B cell (primary cell): Measurements from ENCODE around the gene REC8. TPM values are rescaled to one million over a fixed set of nuclear protein-coding genes. Genes with fewer than 3 reads are reported as not detected.

ENCODE experiments used
- ATAC-seq: fragments of 200-7000 bp; cut with Tn5 transposase; one replicate; pipeline ENCODE4 v1.10.0; 2021; ENCODE audit warnings: low read depth, mild to moderate bottlenecking, moderate number of reproducible peaks, moderate library complexity
- CTCF ChIA-PET: fragments of 350-600 bp; sonication (Branson Sonifier 250); formaldehyde crosslinking; loops from one replicate; lab custom pipeline; 2021; ENCODE audit warnings: antibody characterized with exemption, inconsistent platforms; lab: Charles Lee
- POLR2A ChIA-PET: fragments of 350-600 bp; sonication (Branson Sonifier 250); formaldehyde crosslinking; loops from one replicate; lab custom pipeline; 2021; ENCODE audit warnings: antibody characterized with exemption; lab: Charles Lee
- DNase-seq: peaks from one replicate; pipeline ENCODE4 v3.0.0; 2013
- H2AFZ ChIP-seq: 2 replicates; pipeline ENCODE4 v1.6.1; 2012; ENCODE audit warnings: mild to moderate bottlenecking, low read depth, low read length; ENCODE audit not compliant: insufficient read depth, poor library complexity, severe bottlenecking
- H3K27ac ChIP-seq, 2 donors: 1 replicate in 1 of 2; 2 replicates in 1 of 2; pipeline ENCODE4 v1.5.1; 2012 to 2013; ENCODE audit warnings: low read length in 2 of 2, mild to moderate bottlenecking in 2 of 2, moderate library complexity in 1 of 2
- H3K27me3 ChIP-seq, 4 experiments: fragments of 200-600 bp in 1 of 4; sonication (generic) in 1 of 4; replicated peaks in 1 of 4; 1 replicate in 2 of 4; 2 replicates in 2 of 4; pipeline versions ENCODE4 v1.6.1 to v1.7.0; 2013 to 2016; ENCODE audit warnings: low read length in 3 of 4, mild to moderate bottlenecking in 2 of 4, mixed read lengths in 1 of 4, moderate library complexity in 1 of 4; ENCODE audit not compliant: insufficient read depth in 4 of 4, control insufficient read depth in 3 of 4; ENCODE audit errors: control extremely low read depth in 1 of 4
- H3K36me3 ChIP-seq, 2 experiments: replicated peaks in 1 of 2; 1 replicate in 1 of 2; 2 replicates in 1 of 2; pipeline versions ENCODE4 v1.6.1 to v1.7.1; 2013; ENCODE audit warnings: low read length in 1 of 2; ENCODE audit not compliant: insufficient read depth in 2 of 2, control insufficient read depth in 1 of 2; ENCODE audit errors: control extremely low read depth in 1 of 2, extremely low read depth in 1 of 2
- H3K4me1 ChIP-seq, 2 donors: fragments of 200-600 bp in 1 of 2; sonication (generic) in 1 of 2; 1 replicate in 1 of 2; 2 replicates in 1 of 2; pipeline versions ENCODE4 v1.5.1 to v1.6.1; 2013 to 2017; ENCODE audit warnings: low read length in 2 of 2; ENCODE audit not compliant: control insufficient read depth in 2 of 2, insufficient read depth in 2 of 2
- H3K4me2 ChIP-seq: replicated peaks from 2 replicates; pipeline ENCODE3; 2012; ENCODE audit warnings: mild to moderate bottlenecking, low read depth, low read length; ENCODE audit not compliant: poor library complexity, severe bottlenecking
- H3K4me3 ChIP-seq, 5 experiments: fragments of 200-600 bp in 1 of 5; sonication (generic) in 1 of 5; 1 replicate in 3 of 5; 2 replicates in 2 of 5; pipeline versions ENCODE4 v1.5.1 to v1.7.0; 2011 to 2016; ENCODE audit warnings: low read length in 4 of 5, mild to moderate bottlenecking in 4 of 5, low read depth in 2 of 5, control low read depth in 1 of 5, moderate library complexity in 1 of 5; ENCODE audit not compliant: insufficient read depth in 1 of 5; ENCODE audit errors: control extremely low read depth in 1 of 5, extremely low read depth in 1 of 5
- H3K79me2 ChIP-seq: fragments of 200-600 bp; sonication (generic); one replicate; pipeline ENCODE4 v1.6.0; 2016; ENCODE audit warnings: low read length; ENCODE audit not compliant: control insufficient read depth, insufficient read depth
- H3K9ac ChIP-seq: fragments of 200-600 bp; sonication (generic); 2 replicates; pipeline ENCODE4 v1.6.1; 2017; ENCODE audit warnings: mild to moderate bottlenecking, low read length, moderate library complexity
- H3K9me3 ChIP-seq, 3 donors: one replicate each; pipeline versions ENCODE4 v1.6.1 to v1.7.1; 2013; ENCODE audit warnings: low read length in 2 of 3; ENCODE audit not compliant: control insufficient read depth in 2 of 3, insufficient read depth in 1 of 3; ENCODE audit errors: control extremely low read depth in 1 of 3
- H4K20me1 ChIP-seq: 2 replicates; pipeline ENCODE4 v1.6.0; 2012; ENCODE audit warnings: mild to moderate bottlenecking, low read length; ENCODE audit not compliant: insufficient read depth, control insufficient read depth, poor library complexity, severe bottlenecking
- H3K27ac Mint-ChIP-seq: one replicate; pipeline ENCODE4 v1.8.0; 2021; ENCODE audit warnings: mixed read lengths
- H3K27me3 Mint-ChIP-seq: one replicate; pipeline ENCODE4 v1.8.0; 2021; ENCODE audit warnings: mixed read lengths
- H3K4me1 Mint-ChIP-seq: one replicate; pipeline ENCODE4 v1.8.0; 2021; ENCODE audit warnings: mixed read lengths
- H3K4me3 Mint-ChIP-seq: one replicate; pipeline ENCODE4 v1.8.0; 2021; ENCODE audit warnings: mixed read lengths
- H3K9me3 Mint-ChIP-seq: one replicate; pipeline ENCODE4 v1.8.0; 2022; ENCODE audit warnings: mixed read lengths; ENCODE audit not compliant: insufficient read depth
- CTCF ChIP-seq: fragments of 200-600 bp; IDR thresholded peaks from one replicate; pipeline ENCODE4 v1.8.0; 2022; ENCODE audit warnings: antibody characterized with exemption, mild to moderate bottlenecking
- EZH2 ChIP-seq: IDR thresholded peaks from 2 replicates; pipeline ENCODE4 v1.6.1; 2012; ENCODE audit warnings: borderline replicate concordance, low read depth, mild to moderate bottlenecking, moderate library complexity, low read length; ENCODE audit not compliant: insufficient read depth, poor library complexity, severe bottlenecking
- WGBS: methylation state at CpG from one replicate; pipeline ENCODE4 v1.1.5; 2013; ENCODE audit warnings: missing lambda C conversion rate; ENCODE audit not compliant: insufficient coverage; 5-methylcytosine and 5-hydroxymethylcytosine counted together
- intact Hi-C: fragments of 100-400 bp; cut with micrococcal nuclease; formaldehyde crosslinking; loops from one replicate; pipeline ENCODE4 v1.10.0; 2022
- polyA plus RNA-seq: library from polyadenylated mRNA; depleted of rRNA; stranded (reverse); fragments of >200 nt; gene quantifications from 2 replicates; pipeline ENCODE4 v1.2.3, GENCODE V29; 2012
- total RNA-seq, 2 donors: library from RNA; stranded (reverse); fragments of 120-200 nt in 1 of 2; gene quantifications; 1 replicate in 1 of 2; 2 replicates in 1 of 2; pipeline versions ENCODE4 v1.2.3 to v1.2.4, GENCODE V29; 2013 to 2022

REC8 gene
- total and polyA plus RNA-seq, 2 donors (not counting 1 experiment from before 2014, with no cell fraction given) = 34.0 to 62.1 TPM

- ATAC-seq = no peak
- intact Hi-C loops = no loop called here
- peaks cover 2 to 53% of the 10 kb centered on the region in 2 experiments for H3K36me3 ChIP-seq
- no peak overlapping the region for H3K27ac ChIP-seq
- peaks cover 41% of the 10 kb centered on the region for H3K4me1 Mint-ChIP-seq
- H4K20me1 ChIP-seq = peaks cover 45% of the 10 kb centered on the region
- 99% methylated on average over 9 of the region's 9 CpGs for WGBS
- H3K9ac ChIP-seq = no peak overlapping the region
- peaks cover 67% of the 10 kb centered on the region for H3K79me2 ChIP-seq
- ChIA-PET POLR2A (interaction anchor here (0.9 kb wide), 1 partner anchor 11 kb away, joined by 3 read pairs; the partner anchor contains the start of gene IRF9), CTCF (interaction anchor here (1.0 to 1.8 kb wide), 4 partner anchors 11 to 41 kb away, joined by 3 to 14 read pairs (median 6); partner anchors contain the start of genes IRF9 and PSME1)
- TF ChIP-seq EZH2 = no peak
- TF ChIP-seq CTCF = no peak
- DNase-seq = no peak
- no peak overlapping the region for H3K4me3 ChIP-seq
- no peaks in the 10 kb centered on the region for H3K27me3 ChIP-seq
- H3K27ac Mint-ChIP-seq = no peak overlapping the region
- peaks cover 19 to 30% of the 10 kb centered on the region in 2 donors for H3K4me1 ChIP-seq
- H3K4me2 ChIP-seq = no peak overlapping the region
- peak overlapping the region; percentile 18 for H3K4me3 Mint-ChIP-seq
- no peak overlapping the region for H2AFZ ChIP-seq
- no peaks in the 10 kb centered on the region for H3K9me3 ChIP-seq
- H3K9me3 Mint-ChIP-seq = no peaks in the 10 kb centered on the region
- no peaks in the 10 kb centered on the region for H3K27me3 Mint-ChIP-seq
Measured at GRCh38 chr14:24150061-24150460, 21.8 kb upstream of the REC8 start.

DNA sequence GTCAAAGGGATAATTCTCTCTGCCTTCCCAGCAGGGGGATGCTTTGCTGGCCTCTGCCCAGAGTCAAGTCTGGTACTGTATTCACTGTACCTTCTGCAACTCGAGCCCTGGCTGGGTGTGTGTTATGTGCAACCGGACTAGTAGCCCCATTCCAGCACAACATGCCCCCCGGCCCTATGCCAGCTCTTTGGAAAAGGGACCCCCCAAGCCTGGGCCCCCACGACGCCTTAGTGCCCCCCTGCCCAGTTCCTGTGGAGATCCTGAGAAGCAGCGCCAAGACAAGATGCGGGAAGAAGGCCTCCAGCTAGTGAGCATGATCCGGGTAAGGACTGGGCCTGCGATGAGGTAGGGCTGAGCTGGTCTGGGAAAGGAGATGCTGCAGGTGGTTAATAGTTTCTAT is 21.3 kb upstream of the REC8 start:
- H3K27me3 ChIP-seq = no peaks in the 10 kb centered on the region
- peaks cover 41% of the 10 kb centered on the region for H4K20me1 ChIP-seq
- H3K27ac Mint-ChIP-seq = no peak overlapping the region
- no peak overlapping the region for H3K27ac ChIP-seq
- CTCF ChIA-PET = interaction anchor here (0.6 to 2.3 kb wide), 6 partner anchors 9 to 60 kb away, joined by 3 to 14 read pairs (median 6); partner anchors contain the start of genes EMC9, IRF9 and PSME1
- H3K4me1 Mint-ChIP-seq = peaks cover 38% of the 10 kb centered on the region
- H2AFZ ChIP-seq = no peak overlapping the region
- H3K4me3 ChIP-seq = no peak overlapping the region
- WGBS = 99% methylated on average over 8 of the region's 9 CpGs
- H3K4me2 ChIP-seq = no peak overlapping the region
- no peak for DNase-seq
- TF ChIP-seq CTCF (no peak), EZH2 (no peak)
- peaks cover 14 to 25% of the 10 kb centered on the region in 2 donors for H3K4me1 ChIP-seq
- no peaks in the 10 kb centered on the region for H3K9me3 ChIP-seq
- H3K27me3 Mint-ChIP-seq = no peaks in the 10 kb centered on the region
- no peak overlapping the region for H3K9ac ChIP-seq
- peaks cover 2 to 53% of the 10 kb centered on the region in 2 experiments for H3K36me3 ChIP-seq
- no peaks in the 10 kb centered on the region for H3K9me3 Mint-ChIP-seq
- H3K79me2 ChIP-seq = peaks cover 67% of the 10 kb centered on the region
- H3K4me3 Mint-ChIP-seq = peak overlapping the region; percentile 18
- POLR2A ChIA-PET = interaction anchor here (0.7 to 0.9 kb wide), 3 partner anchors 11 to 1061 kb away, joined by 3 to 13 read pairs (median 3); partner anchors contain the start of gene IRF9
- no peak for ATAC-seq
- intact Hi-C loops = no loop called here
